PC-9 (cell line): ENCODE measurements around the gene JUNB.
"Not testable (repeated sequence)": the region's sequence is repeated elsewhere in the genome, so short reads cannot be mapped to it uniquely, and the experiment has no call there.

Experiments
- CTCF ChIP-seq: fragments of 200-600 bp; sonication (generic); conservative IDR thresholded peaks from 2 replicates; pipeline ENCODE4 v1.6.1; 2017; ENCODE audit warnings: mixed run types, antibody characterized with exemption, mild to moderate bottlenecking, moderate library complexity
- EZH2 ChIP-seq: fragments of 200-600 bp; sonication (generic); IDR thresholded peaks from 2 replicates; pipeline ENCODE4 v1.8.0; 2017; ENCODE audit warnings: antibody characterized with exemption, low read depth

- not testable (repeated sequence) for TF ChIP-seq CTCF, EZH2
These were observed 26.5 kb downstream of the JUNB start for GRCh38 chr19:12817810-12818209.
